ENCODE data around the gene MYH9. TPM values are rescaled to one million over a fixed set of nuclear protein-coding genes. Genes with fewer than 3 reads are reported as not detected.
A peak's percentile ranks its signal among the peaks of the same experiment; 100 is the strongest.

MYH9 gene
- total RNA-seq, 1 experiment from 2014 or later = 788 TPM

- no TSS peak for BruUV-seq (replicated peaks)
- CTCF ChIA-PET = no interaction called here
- DNase-seq (ENCODE audit: low read depth, low spot score) (no peak), ATAC-seq (no peak)
- Histone ChIP-seq H3K4me3 (ENCODE audit: low read depth in 2 of 2, low read length in 2 of 2) (0 out of 4 replicates have a peak overlapping the region, but pooled peaks of 1 of the 2 experiments have one; percentile 2), H3K36me3 (ENCODE audit: control insufficient read depth, insufficient read depth, low read length) (no peaks in the 10 kb centered on the region), H3K27ac (ENCODE audit: low read length) (peak overlapping the region; percentile 93), H3K9me3 (ENCODE audit: control insufficient read depth, insufficient read depth, low read depth, low read length) (no peaks in the 10 kb centered on the region), H3K4me1 (ENCODE audit: control insufficient read depth, insufficient read depth, low read length) (peaks cover 96% of the 10 kb centered on the region), H3K27me3 (ENCODE audit: control insufficient read depth, insufficient read depth, low read length) (no peaks in the 10 kb centered on the region)
- intact Hi-C loops (cut with micrococcal nuclease; ENCODE audit: unreplicated experiment) (no loop called here), in situ Hi-C loops (cut with HindIII; ENCODE audit: low pct_unique_long_range_greater_than_20kb, low sequenced_read_pairs) (no loop called here)
- TF ChIP-seq SIN3A (IDR thresholded peaks at IDR 0.05; ENCODE audit: borderline replicate concordance, insufficient read depth, low read depth, low read length) (no peak), POLR2AphosphoS5 (IDR thresholded peaks at IDR 0.05; ENCODE audit: low read depth, low read length) (no peak; the same call in 1 of the 2 replicates), REST (IDR thresholded peaks at IDR 0.05; ENCODE audit: insufficient read depth in 1 of 2, low read depth in 2 of 2, low read length in 1 of 2) (no peak), CTCF (IDR thresholded peaks at IDR 0.05) (no peak), TCF7L2 (IDR thresholded peaks at IDR 0.05; ENCODE audit: low read depth, low read length) (no peak)
- POLR2A ChIA-PET = no interaction called here
Observed at GRCh38 chr22:36363349-36363981, 24.3 kb downstream of the MYH9 start.

- in situ Hi-C loops (cut with HindIII; ENCODE audit: low pct_unique_long_range_greater_than_20kb, low sequenced_read_pairs) = no loop called here
- Histone ChIP-seq H3K4me1 (ENCODE audit: control insufficient read depth, insufficient read depth, low read length) (peaks cover 95% of the 10 kb centered on the region), H3K9me3 (ENCODE audit: control insufficient read depth, insufficient read depth, low read depth, low read length) (no peaks in the 10 kb centered on the region), H3K36me3 (ENCODE audit: control insufficient read depth, insufficient read depth, low read length) (no peaks in the 10 kb centered on the region), H3K4me3 (ENCODE audit: low read depth in 2 of 2, low read length in 2 of 2) (no peak overlapping the region), H3K27me3 (ENCODE audit: control insufficient read depth, insufficient read depth, low read length) (no peaks in the 10 kb centered on the region), H3K27ac (ENCODE audit: low read length) (peak overlapping the region; percentile 93)
- intact Hi-C loops (cut with micrococcal nuclease; ENCODE audit: unreplicated experiment) = no loop called here
- TF ChIP-seq POLR2AphosphoS5 (IDR thresholded peaks at IDR 0.05; ENCODE audit: low read depth, low read length) = no peak; the same call in 1 of the 2 replicates
- no peak for TF ChIP-seq TCF7L2 (IDR thresholded peaks at IDR 0.05; ENCODE audit: low read depth, low read length)
- no peak for TF ChIP-seq REST (IDR thresholded peaks at IDR 0.05; ENCODE audit: insufficient read depth in 1 of 2, low read depth in 2 of 2, low read length in 1 of 2)
- no peak for TF ChIP-seq SIN3A (IDR thresholded peaks at IDR 0.05; ENCODE audit: borderline replicate concordance, insufficient read depth, low read depth, low read length)
- TF ChIP-seq CTCF (IDR thresholded peaks at IDR 0.05) = no peak
- DNase-seq (ENCODE audit: low read depth, low spot score) (no peak), ATAC-seq (no peak)
- BruUV-seq (replicated peaks) = no TSS peak
- ChIA-PET POLR2A (no interaction called here), CTCF (no interaction called here)
Observed at GRCh38 chr22:36362932-36363331, 24.8 kb downstream of the MYH9 start.

Measured in Panc1 (cell line).